BLaER1 treated with 17β-estradiol and CSF1 and Interleukin-3, amounts not matched to agents 10 nM and 100 nM (cell line): ENCODE results near the gene RHBDL2.
"Not testable (repeated sequence)": the region's sequence is repeated elsewhere in the genome, so short reads cannot be mapped to it uniquely, and the experiment has no call there.

Experiments
- H3K27ac ChIP-seq, 11 experiments: shearing (Covaris generic); formaldehyde crosslinking; 2 replicates each; pipeline ENCODE4 v1.8.1; 2022
- H3K27me3 ChIP-seq, 11 experiments: shearing (Covaris generic); formaldehyde crosslinking; 2 replicates each; pipeline ENCODE4 v1.8.1; 2022
- H3K36me3 ChIP-seq, 11 experiments: shearing (Covaris generic); formaldehyde crosslinking; 2 replicates each; pipeline ENCODE4 v1.8.1; 2022
- H3K4me1 ChIP-seq, 10 experiments: shearing (Covaris generic); formaldehyde crosslinking; 2 replicates each; pipeline ENCODE4 v1.8.1; 2022
- H3K4me2 ChIP-seq, 11 experiments: shearing (Covaris generic); formaldehyde crosslinking; 2 replicates each; pipeline ENCODE4 v1.8.1; 2022
- H3K4me3 ChIP-seq, 10 experiments: shearing (Covaris generic); formaldehyde crosslinking; 2 replicates each; pipeline ENCODE4 v1.8.1; 2022
- H3K9ac ChIP-seq, 11 experiments: shearing (Covaris generic); formaldehyde crosslinking; 2 replicates each; pipeline ENCODE4 v1.8.1; 2022
- H3K9me3 ChIP-seq, 11 experiments: shearing (Covaris generic); formaldehyde crosslinking; replicated peaks in 1 of 11; 2 replicates each; pipeline ENCODE4 v1.8.1; 2022
- H4K20me1 ChIP-seq, 11 experiments: shearing (Covaris generic); formaldehyde crosslinking; 2 replicates each; pipeline ENCODE4 v1.8.1; 2022
- Cebpa-rat ChIP-seq, 11 experiments: shearing (Covaris generic); IDR thresholded peaks; 2 replicates each; pipeline ENCODE4 v1.8.1; 2022

The RHBDL2 gene

DNA sequence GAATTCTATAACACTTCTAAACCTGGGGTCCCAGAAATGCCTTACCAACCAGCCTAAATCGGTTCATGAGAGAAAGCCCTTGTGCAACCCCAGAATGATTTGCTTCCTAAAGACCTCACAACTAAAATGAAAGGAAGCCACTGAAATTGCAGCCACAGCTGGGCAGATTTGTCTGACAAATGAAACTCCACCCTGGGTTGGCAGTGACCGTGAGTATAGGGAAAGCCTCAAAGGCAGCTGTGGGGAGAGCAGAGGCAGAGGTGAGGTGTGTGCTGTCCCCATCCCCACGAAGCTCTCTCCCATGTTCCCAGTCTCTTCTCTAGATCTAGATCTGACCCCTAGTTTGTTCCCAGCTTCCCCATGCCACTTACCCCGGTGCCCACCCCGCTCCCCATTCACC, 23.1 kb downstream of the RHBDL2 start:
- no peaks in the 10 kb centered on the region for H4K20me1 ChIP-seq
- H3K9ac ChIP-seq = no peak overlapping the region
- no peaks in the 10 kb centered on the region for H3K27me3 ChIP-seq
- TF ChIP-seq Cebpa-rat (IDR thresholded peaks at IDR 0.05) = no peak
- peaks cover 0 to 31% (median 0%) of the 10 kb centered on the region in 11 experiments; a peak in 4 of 22 replicates for H3K36me3 ChIP-seq
- no peaks in the 10 kb centered on the region for H3K9me3 ChIP-seq
- no peak overlapping the region for H3K27ac ChIP-seq
- H3K4me1 ChIP-seq = peaks cover 0 to 9% (median 3%) of the 10 kb centered on the region in 10 experiments; a peak in 5 of 20 replicates
- H3K4me3 ChIP-seq = no peak overlapping the region
- peak overlapping the region in 3 of 11 experiments; percentile 15 to 19 (median 16); a peak in 3 of 22 replicates for H3K4me2 ChIP-seq

DNA sequence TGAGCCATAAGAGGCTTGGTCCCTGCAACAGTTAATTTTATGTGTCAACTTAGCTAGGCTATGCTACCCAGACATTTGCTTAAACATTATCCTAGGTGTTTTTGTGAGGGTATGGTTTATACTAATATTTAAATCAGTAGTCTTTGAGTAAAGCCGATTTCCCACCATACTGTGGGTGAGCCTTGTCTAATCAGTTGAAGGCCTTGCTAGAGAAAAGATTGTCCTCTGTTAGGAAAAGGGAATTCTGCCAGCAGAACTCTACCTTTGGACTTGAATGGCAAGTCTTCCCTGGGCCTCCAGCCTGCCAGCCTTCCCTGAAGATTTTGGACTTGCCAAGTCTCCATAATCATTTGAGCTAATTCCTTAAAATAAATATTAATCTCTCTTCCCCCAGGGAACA, 23.9 kb downstream of the RHBDL2 start:
- no peak overlapping the region for H3K4me3 ChIP-seq
- no peaks in the 10 kb centered on the region for H4K20me1 ChIP-seq
- H3K27ac ChIP-seq = no peak overlapping the region
- H3K9me3 ChIP-seq = no peaks in the 10 kb centered on the region
- H3K27me3 ChIP-seq = no peaks in the 10 kb centered on the region
- H3K9ac ChIP-seq = no peak overlapping the region
- peaks cover 0 to 34% (median 0%) of the 10 kb centered on the region in 11 experiments; a peak in 4 of 22 replicates for H3K36me3 ChIP-seq
- peaks cover 0 to 9% (median 3%) of the 10 kb centered on the region in 10 experiments; a peak in 5 of 20 replicates for H3K4me1 ChIP-seq
- no peak for TF ChIP-seq Cebpa-rat (IDR thresholded peaks at IDR 0.05)
- peak overlapping the region in 1 of 11 experiments; percentile 16; a peak in 1 of 22 replicates for H3K4me2 ChIP-seq

DNA sequence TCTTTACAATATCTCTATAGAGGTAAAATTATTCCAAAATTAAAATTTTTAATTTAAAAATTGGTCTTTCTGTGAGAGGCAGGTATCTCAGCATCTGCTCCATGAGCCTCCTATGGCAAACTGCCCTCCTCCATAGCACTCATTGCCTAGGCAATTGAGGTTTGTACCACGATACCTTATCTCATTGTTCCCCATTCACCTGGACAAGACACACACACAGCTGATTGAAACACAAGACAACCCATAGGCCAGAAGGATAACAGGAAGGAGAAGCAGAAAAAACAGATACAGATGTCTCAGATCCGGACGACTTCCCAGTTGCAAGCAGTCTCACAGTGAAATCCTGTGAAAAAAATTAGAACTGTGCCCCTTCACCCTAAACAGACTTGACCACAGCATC, 24.3 kb downstream of the RHBDL2 start:
- no peak overlapping the region for H3K4me3 ChIP-seq
- TF ChIP-seq Cebpa-rat (IDR thresholded peaks at IDR 0.05) = no peak
- H3K4me1 ChIP-seq = peaks cover 0 to 9% (median 3%) of the 10 kb centered on the region in 10 experiments; a peak in 5 of 20 replicates
- no peak overlapping the region for H3K9ac ChIP-seq
- no peaks in the 10 kb centered on the region for H3K27me3 ChIP-seq
- H3K9me3 ChIP-seq = no peaks in the 10 kb centered on the region
- no peaks in the 10 kb centered on the region for H4K20me1 ChIP-seq
- no peak overlapping the region for H3K4me2 ChIP-seq
- no peak overlapping the region for H3K27ac ChIP-seq
- peaks cover 0 to 34% (median 0%) of the 10 kb centered on the region in 11 experiments; a peak in 4 of 22 replicates for H3K36me3 ChIP-seq

DNA sequence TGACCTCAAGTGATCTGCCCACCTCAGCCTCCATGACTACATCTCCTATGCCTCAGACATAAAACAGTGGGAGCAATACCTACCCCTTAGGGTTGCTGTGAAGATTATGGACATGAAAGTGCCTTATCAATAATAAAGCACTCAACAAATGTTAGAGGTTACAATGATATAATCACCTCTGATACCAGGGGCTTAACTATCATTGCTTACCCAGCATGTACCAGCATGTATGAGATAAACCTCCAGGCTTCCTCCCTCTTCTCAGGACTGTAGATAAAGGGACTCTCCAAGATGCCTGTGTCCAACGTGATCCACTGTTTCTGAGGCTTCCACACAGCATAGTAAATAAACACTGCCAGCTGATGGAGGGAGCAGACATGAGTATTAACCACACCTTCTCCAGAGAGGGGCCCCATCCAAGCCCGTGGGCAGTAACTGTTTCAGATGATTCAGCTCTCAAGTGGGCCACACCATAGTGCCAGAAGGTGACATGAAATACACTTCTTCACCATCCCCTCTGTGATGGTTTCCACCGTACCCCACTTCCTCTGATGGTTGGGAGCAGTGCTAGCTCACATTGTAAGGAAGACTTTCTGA, 26.2 kb downstream of the RHBDL2 start:
- no peaks in the 10 kb centered on the region for H3K9me3 ChIP-seq
- H3K36me3 ChIP-seq = peaks cover 0 to 34% (median 0%) of the 10 kb centered on the region in 11 experiments; a peak in 4 of 22 replicates
- no peak overlapping the region for H3K4me3 ChIP-seq
- no peak overlapping the region for H3K4me2 ChIP-seq
- H4K20me1 ChIP-seq = 0 out of 22 replicates have a peak, but pooled peaks cover 0 to under 1% (median 0%) of the 10 kb centered on the region in 11 experiments
- no peak overlapping the region for H3K9ac ChIP-seq
- TF ChIP-seq Cebpa-rat (IDR thresholded peaks at IDR 0.05) = no peak
- no peaks in the 10 kb centered on the region for H3K27me3 ChIP-seq
- H3K27ac ChIP-seq = no peak overlapping the region
- peaks cover 0 to 9% (median 3%) of the 10 kb centered on the region in 10 experiments; a peak in 5 of 20 replicates for H3K4me1 ChIP-seq

DNA sequence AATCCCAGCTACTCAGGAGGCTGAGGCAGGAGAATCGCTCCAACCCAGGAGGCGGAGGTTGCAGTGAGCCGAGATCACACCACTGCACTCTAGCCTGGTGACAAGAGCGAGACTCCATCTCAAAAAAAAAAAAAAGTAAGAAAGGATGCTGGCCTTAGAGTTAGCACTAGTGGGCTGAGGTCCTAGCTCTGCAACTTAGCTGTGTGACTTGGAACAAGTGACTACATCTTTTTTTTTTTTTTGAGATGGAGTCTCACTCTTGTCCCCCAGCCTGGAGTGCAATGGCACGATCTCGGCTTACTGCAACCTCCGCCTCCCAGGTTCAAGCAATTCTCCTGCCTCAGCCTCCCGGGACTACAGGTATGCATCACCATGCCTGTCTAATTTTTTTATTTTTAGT, 26.7 kb downstream of the RHBDL2 start:
- not testable (repeated sequence) for H4K20me1 ChIP-seq, H3K4me3 ChIP-seq, H3K27ac ChIP-seq, H3K27me3 ChIP-seq, H3K9ac ChIP-seq, H3K4me2 ChIP-seq, H3K9me3 ChIP-seq, H3K4me1 ChIP-seq
- peaks cover 0 to 34% (median 0%) of the 10 kb centered on the region in 11 experiments; a peak in 4 of 22 replicates for H3K36me3 ChIP-seq

DNA sequence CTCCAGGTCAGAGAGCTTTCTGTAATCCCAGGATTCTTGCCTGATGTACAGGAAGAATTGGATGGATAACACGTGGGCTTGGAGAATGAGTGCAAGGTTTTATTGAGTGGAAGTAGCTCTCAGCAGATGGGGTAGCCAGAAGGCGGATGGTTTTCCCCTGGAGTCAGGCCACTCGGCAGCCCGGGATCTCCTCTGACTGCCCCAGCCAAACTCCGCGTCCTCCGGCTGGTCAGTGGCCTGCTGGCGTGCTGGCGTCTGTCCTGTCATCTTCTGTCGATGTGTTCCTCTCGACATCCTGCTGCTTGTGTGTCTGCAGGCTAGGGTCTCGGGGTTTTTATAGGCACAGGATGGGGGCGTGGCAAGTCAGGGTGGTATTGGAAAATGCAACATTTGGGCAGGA, 32.8 kb downstream of the RHBDL2 start:
- Histone ChIP-seq H3K36me3 (peaks cover 0 to 11% (median 0%) of the 10 kb centered on the region in 11 experiments; a peak in 3 of 22 replicates), H3K4me3 (no peak overlapping the region), H3K9ac (no peak overlapping the region), H3K27ac (no peak overlapping the region), H3K9me3 (peaks cover 15 to 25% (median 19%) of the 10 kb centered on the region in 11 experiments), H3K4me1 (no peaks in the 10 kb centered on the region), H3K4me2 (no peak overlapping the region), H4K20me1 (0 out of 22 replicates have a peak, but pooled peaks cover 0 to 3% (median 0%) of the 10 kb centered on the region in 11 experiments), H3K27me3 (no peaks in the 10 kb centered on the region)
- no peak for TF ChIP-seq Cebpa-rat (IDR thresholded peaks at IDR 0.05)

DNA sequence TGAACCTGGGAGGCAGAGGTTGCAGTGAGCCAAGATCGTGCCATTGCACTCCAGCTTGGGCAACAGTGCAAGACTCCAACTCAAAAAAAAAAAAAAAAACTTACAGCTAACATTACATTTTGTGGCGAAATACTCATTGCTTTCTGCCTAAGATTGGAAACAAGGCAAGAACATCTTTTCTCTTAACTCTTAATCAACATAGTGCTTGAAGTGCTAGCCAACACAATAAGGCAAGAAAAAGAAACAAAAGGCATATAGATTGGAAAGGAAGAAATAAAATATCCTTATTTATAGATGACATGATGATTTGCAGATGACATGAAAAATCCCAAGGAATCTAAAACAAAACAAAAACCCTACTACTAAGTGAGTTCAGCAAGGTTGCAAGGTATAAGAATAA, 35.6 kb downstream of the RHBDL2 start:
- Histone ChIP-seq H3K27me3 (no peaks in the 10 kb centered on the region), H4K20me1 (0 out of 22 replicates have a peak, but pooled peaks cover 0 to 3% (median 0%) of the 10 kb centered on the region in 11 experiments), H3K4me2 (no peak overlapping the region), H3K4me3 (no peak overlapping the region), H3K27ac (no peak overlapping the region), H3K9me3 (peaks cover 15 to 27% (median 19%) of the 10 kb centered on the region in 11 experiments), H3K36me3 (peaks cover 0 to 5% (median 0%) of the 10 kb centered on the region in 11 experiments; a peak in 1 of 22 replicates), H3K4me1 (no peaks in the 10 kb centered on the region), H3K9ac (no peak overlapping the region)
- no peak for TF ChIP-seq Cebpa-rat (IDR thresholded peaks at IDR 0.05)

DNA sequence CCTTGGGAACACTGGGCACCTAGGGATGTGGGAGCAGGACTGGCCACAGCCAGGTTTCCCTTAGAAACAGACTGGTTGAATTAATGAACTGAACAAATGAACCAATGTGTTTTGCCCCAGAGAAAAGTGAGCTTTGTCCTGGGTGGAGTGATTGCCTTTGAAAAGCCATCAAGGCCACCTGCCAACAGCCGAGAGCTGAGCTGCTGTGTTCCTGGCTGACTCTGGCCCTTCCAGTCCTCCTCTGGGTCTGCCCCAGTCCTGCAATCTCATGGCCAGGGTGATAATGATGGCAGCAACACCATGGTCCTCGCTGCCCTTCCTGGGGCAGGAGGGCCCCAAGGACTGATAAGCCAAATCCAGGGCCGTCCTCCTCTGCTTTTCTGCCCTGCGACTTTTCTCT, 42.1 kb downstream of the RHBDL2 start:
- no peaks in the 10 kb centered on the region for H3K4me1 ChIP-seq
- peaks cover 0 to 5% (median 0%) of the 10 kb centered on the region in 11 experiments; a peak in 1 of 22 replicates for H3K36me3 ChIP-seq
- peaks cover 0 to 8% (median 0%) of the 10 kb centered on the region in 11 experiments; a peak in 1 of 22 replicates for H3K9me3 ChIP-seq
- no peaks in the 10 kb centered on the region for H4K20me1 ChIP-seq
- no peak for TF ChIP-seq Cebpa-rat (IDR thresholded peaks at IDR 0.05)
- H3K4me3 ChIP-seq = no peak overlapping the region
- H3K9ac ChIP-seq = no peak overlapping the region
- no peaks in the 10 kb centered on the region for H3K27me3 ChIP-seq
- H3K27ac ChIP-seq = no peak overlapping the region
- H3K4me2 ChIP-seq = no peak overlapping the region

DNA sequence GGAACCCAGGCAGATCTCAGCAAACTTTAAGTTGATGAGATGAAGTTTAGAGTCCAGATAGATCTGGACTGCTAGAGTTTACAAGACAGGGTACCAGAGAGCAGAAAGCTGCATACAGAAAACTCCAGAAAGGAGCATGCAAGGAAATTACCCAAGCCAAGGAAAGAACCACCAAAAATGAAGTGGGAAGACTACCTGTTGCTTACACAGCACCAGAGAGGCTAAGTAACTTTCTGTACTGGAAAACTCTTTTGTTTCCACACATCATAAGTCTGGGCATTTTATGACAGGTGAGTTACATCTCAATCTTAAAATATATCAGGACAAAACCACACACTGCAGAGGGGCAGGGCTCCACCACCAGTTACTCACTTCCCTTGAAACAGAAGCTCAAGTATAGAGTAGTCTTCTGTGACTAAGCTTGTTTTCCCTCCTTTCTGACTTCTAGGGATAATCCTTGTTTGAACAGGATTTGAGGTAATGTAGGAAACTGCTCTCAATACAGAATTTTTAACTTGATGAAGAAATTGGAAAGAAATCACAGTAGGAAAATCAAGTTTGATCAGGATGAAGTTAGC, 42.9 kb downstream of the RHBDL2 start:
- no peak for TF ChIP-seq Cebpa-rat (IDR thresholded peaks at IDR 0.05)
- peaks cover 0 to 5% (median 0%) of the 10 kb centered on the region in 11 experiments; a peak in 1 of 22 replicates for H3K36me3 ChIP-seq
- no peak overlapping the region for H3K27ac ChIP-seq
- H4K20me1 ChIP-seq = no peaks in the 10 kb centered on the region
- no peaks in the 10 kb centered on the region for H3K27me3 ChIP-seq
- H3K4me1 ChIP-seq = no peaks in the 10 kb centered on the region
- H3K4me2 ChIP-seq = no peak overlapping the region
- H3K9me3 ChIP-seq = 0 out of 22 replicates have a peak, but pooled peaks cover 0 to 1% (median 0%) of the 10 kb centered on the region in 11 experiments
- no peak overlapping the region for H3K9ac ChIP-seq
- H3K4me3 ChIP-seq = no peak overlapping the region
